H9 (cell line): ENCODE data around the gene SOX8. TPM values are rescaled to one million over a fixed set of nuclear protein-coding genes. Genes with fewer than 3 reads are reported as not detected.

Experiments
- DNase-seq: peaks from one replicate; pipeline ENCODE4 v3.0.0-alpha.2; 2017
- H2AFZ ChIP-seq: one replicate; pipeline ENCODE4 v1.6.1; 2013; ENCODE audit warnings: mild to moderate bottlenecking, low read length, control low read depth, moderate library complexity
- H2AK5ac ChIP-seq: 2 replicates; pipeline ENCODE4 v1.6.1; 2013; ENCODE audit warnings: low read length, control low read depth, mixed read lengths; ENCODE audit not compliant: insufficient read length
- H2BK120ac ChIP-seq: one replicate; pipeline ENCODE4 v1.6.1; 2013; ENCODE audit warnings: low read depth, mild to moderate bottlenecking, low read length, control low read depth, inconsistent platforms; ENCODE audit not compliant: poor library complexity, severe bottlenecking
- H2BK12ac ChIP-seq: 2 replicates; pipeline ENCODE4 v1.6.1; 2013; ENCODE audit warnings: low read length, control low read depth, mixed read lengths, low read depth; ENCODE audit not compliant: insufficient read length
- H2BK15ac ChIP-seq: 2 replicates; pipeline ENCODE4 v1.6.1; 2013; ENCODE audit warnings: low read depth, low read length, control low read depth
- H2BK20ac ChIP-seq: one replicate; pipeline ENCODE4 v1.6.1; 2013; ENCODE audit warnings: low read depth, mild to moderate bottlenecking, low read length, control low read depth, inconsistent platforms; ENCODE audit not compliant: poor library complexity, severe bottlenecking
- H2BK5ac ChIP-seq: 2 replicates; pipeline ENCODE4 v1.6.1; 2013; ENCODE audit warnings: low read length, control low read depth, mixed read lengths; ENCODE audit not compliant: insufficient read length
- H3K14ac ChIP-seq: 2 replicates; pipeline ENCODE4 v1.6.1; 2013; ENCODE audit warnings: low read length, control low read depth; ENCODE audit not compliant: insufficient read depth
- H3K18ac ChIP-seq: 2 replicates; pipeline ENCODE4 v1.6.1; 2013; ENCODE audit warnings: low read depth, mild to moderate bottlenecking, mixed read lengths, low read length, control low read depth; ENCODE audit not compliant: insufficient read length
- H3K23ac ChIP-seq: 2 replicates; pipeline ENCODE4 v1.6.1; 2013; ENCODE audit warnings: low read length, control low read depth, mixed read lengths, low read depth; ENCODE audit not compliant: insufficient read length
- H3K23me2 ChIP-seq: 2 replicates; pipeline ENCODE4 v1.6.1; 2013; ENCODE audit warnings: low read depth, mild to moderate bottlenecking, mixed read lengths, low read length, control low read depth; ENCODE audit not compliant: insufficient read length, poor library complexity, severe bottlenecking
- H3K27ac ChIP-seq: 2 replicates; pipeline ENCODE4 v1.5.1; 2013; ENCODE audit warnings: low read length, control low read depth, mixed read lengths, low read depth; ENCODE audit not compliant: insufficient read length
- H3K27me3 ChIP-seq: 2 replicates; pipeline ENCODE4 v1.6.1; 2013; ENCODE audit warnings: low read length, control low read depth, inconsistent platforms; ENCODE audit not compliant: insufficient read depth
- H3K4ac ChIP-seq: 2 replicates; pipeline ENCODE4 v1.6.1; 2013; ENCODE audit warnings: low read depth, mild to moderate bottlenecking, control low read depth, inconsistent platforms, low read length, moderate library complexity
- H3K4me1 ChIP-seq: 2 replicates; pipeline ENCODE4 v1.6.1; 2013; ENCODE audit warnings: low read length, control low read depth, inconsistent platforms; ENCODE audit not compliant: insufficient read depth
- H3K4me2 ChIP-seq: 2 replicates; pipeline ENCODE4 v1.6.1; 2013; ENCODE audit warnings: low read length, control low read depth, mixed read lengths; ENCODE audit not compliant: insufficient read length, insufficient read depth
- H3K56ac ChIP-seq: 2 replicates; pipeline ENCODE4 v1.6.1; 2013; ENCODE audit warnings: low read depth, mild to moderate bottlenecking, mixed read lengths, low read length, control low read depth; ENCODE audit not compliant: insufficient read length
- H3K79me1 ChIP-seq: 2 replicates; pipeline ENCODE4 v1.6.1; 2013; ENCODE audit warnings: low read depth, mild to moderate bottlenecking, moderate library complexity, low read length, control low read depth, inconsistent platforms; ENCODE audit not compliant: insufficient read depth, poor library complexity, severe bottlenecking
- H3K79me2 ChIP-seq: 2 replicates; pipeline ENCODE4 v1.6.1; 2013; ENCODE audit warnings: low read length, control low read depth, inconsistent platforms; ENCODE audit not compliant: insufficient read depth
- H3K9ac ChIP-seq: 2 replicates; pipeline ENCODE4 v1.6.1; 2013; ENCODE audit warnings: low read length, control low read depth, mixed read lengths; ENCODE audit not compliant: insufficient read length; ENCODE audit errors: extremely low read depth
- H3K9me3 ChIP-seq: one replicate; pipeline ENCODE4 v1.6.1; 2013; ENCODE audit warnings: low read depth, low read length, inconsistent platforms; ENCODE audit not compliant: control insufficient read depth
- H3T11ph ChIP-seq: one replicate; pipeline ENCODE4 v1.6.1; 2013; ENCODE audit warnings: mild to moderate bottlenecking, low read length, control low read depth, inconsistent platforms
- H4K20me1 ChIP-seq: one replicate; pipeline ENCODE4 v1.6.1; 2013; ENCODE audit not compliant: control insufficient read depth, insufficient read length, insufficient read depth
- H4K5ac ChIP-seq: 2 replicates; pipeline ENCODE4 v1.6.1; 2013; ENCODE audit warnings: low read depth, mild to moderate bottlenecking, mixed read lengths, low read length, control low read depth; ENCODE audit not compliant: insufficient read length
- H4K8ac ChIP-seq: replicated peaks from 2 replicates; pipeline ENCODE4 v1.6.1; 2013; ENCODE audit warnings: low read length, control low read depth, mixed read lengths, low read depth; ENCODE audit not compliant: insufficient read length
- H4K91ac ChIP-seq: 2 replicates; pipeline ENCODE4 v1.6.1; 2013; ENCODE audit warnings: low read depth, mild to moderate bottlenecking, moderate library complexity, mixed read lengths, low read length, control low read depth; ENCODE audit not compliant: insufficient read length
- H3K27ac Mint-ChIP-seq, 3 experiments: 2 replicates in 2 of 3; 3 replicates in 1 of 3; pipeline ENCODE4 v1.8.0; 2020 to 2021; ENCODE audit warnings: mixed read lengths in 3 of 3, mild to moderate bottlenecking in 1 of 3, moderate library complexity in 1 of 3
- H3K27me3 Mint-ChIP-seq: 2 replicates; pipeline ENCODE4 v1.8.0; 2021; ENCODE audit warnings: low read depth, mild to moderate bottlenecking, moderate library complexity, mixed read lengths
- H3K36me3 Mint-ChIP-seq, 3 experiments: 2 replicates in 2 of 3; 3 replicates in 1 of 3; pipeline ENCODE4 v1.8.0; 2020 to 2021; ENCODE audit warnings: low read depth in 3 of 3, mixed read lengths in 3 of 3; ENCODE audit not compliant: insufficient read depth in 1 of 3
- H3K4me1 Mint-ChIP-seq, 2 experiments: 2 replicates each; pipeline ENCODE4 v1.8.0; 2020; ENCODE audit warnings: mixed read lengths in 2 of 2
- H3K4me3 Mint-ChIP-seq, 2 experiments: 2 replicates in 1 of 2; 3 replicates in 1 of 2; pipeline ENCODE4 v1.8.0; 2020 to 2021; ENCODE audit warnings: mild to moderate bottlenecking in 2 of 2, mixed read lengths in 2 of 2, moderate library complexity in 1 of 2
- H3K9me3 Mint-ChIP-seq, 2 experiments: 2 replicates in 1 of 2; 3 replicates in 1 of 2; pipeline ENCODE4 v1.8.0; 2020; ENCODE audit warnings: mild to moderate bottlenecking in 2 of 2, mixed read lengths in 2 of 2, moderate library complexity in 1 of 2
- CTCF ChIP-seq: fragments of 200-600 bp; sonication (generic); conservative IDR thresholded peaks from 3 replicates; pipeline ENCODE4 v1.8.0; 2021; ENCODE audit warnings: antibody characterized with exemption, mild to moderate bottlenecking
- WGBS: extraction: QIAGEN DNeasy Blood & Tissue Kit; methylation state at CpG from one replicate; pipeline ENCODE4 v1.1.7; 2013; ENCODE audit warnings: missing lambda C conversion rate, low lambda C conversion rate, mixed read lengths; ENCODE audit not compliant: insufficient read length; ENCODE audit errors: extremely low coverage; 5-methylcytosine and 5-hydroxymethylcytosine counted together
- total RNA-seq: library from RNA; stranded (reverse); gene quantifications from 2 replicates; pipeline ENCODE4 v1.2.1, GENCODE V29; 2021

The SOX8 gene
- total RNA-seq, 1 experiment from 2014 or later = 8.9 TPM

GRCh38 chr16:962901-963814 is 18.4 kb upstream of the SOX8 start:
- H3K27me3 Mint-ChIP-seq = peaks cover 14% of the 10 kb centered on the region
- H3K79me2 ChIP-seq = no peaks in the 10 kb centered on the region
- H3K4me1 ChIP-seq = no peaks in the 10 kb centered on the region
- no peak overlapping the region for H2BK15ac ChIP-seq
- H3K36me3 Mint-ChIP-seq = peaks cover 0 to 14% (median 8%) of the 10 kb centered on the region in 3 experiments; a peak in 5 of 7 replicates
- no peak overlapping the region for H3K18ac ChIP-seq
- no peaks in the 10 kb centered on the region for H3K79me1 ChIP-seq
- H2BK12ac ChIP-seq = no peak overlapping the region
- H3K4me3 Mint-ChIP-seq = no peak overlapping the region
- H3K4me1 Mint-ChIP-seq = no peaks in the 10 kb centered on the region
- H4K5ac ChIP-seq = no peak overlapping the region
- no peak overlapping the region for H3K27ac ChIP-seq
- no peaks in the 10 kb centered on the region for H3K9me3 ChIP-seq
- no peak overlapping the region for H3K9ac ChIP-seq
- H2AFZ ChIP-seq = no peak overlapping the region
- H3K27me3 ChIP-seq = no peaks in the 10 kb centered on the region
- H2AK5ac ChIP-seq = no peak overlapping the region
- TF ChIP-seq CTCF = no peak
- H3T11ph ChIP-seq = no peak overlapping the region
- no peak for DNase-seq
- H4K8ac ChIP-seq = no peak overlapping the region
- H3K14ac ChIP-seq = no peak overlapping the region
- H3K27ac Mint-ChIP-seq = no peak overlapping the region
- no peaks in the 10 kb centered on the region for H4K20me1 ChIP-seq
- H3K56ac ChIP-seq = no peak overlapping the region
- no peak overlapping the region for H3K4me2 ChIP-seq
- no CpG with 5 or more reads among the region's 23 CpGs for WGBS
- no peaks in the 10 kb centered on the region for H3K23me2 ChIP-seq
- no peak overlapping the region for H3K4ac ChIP-seq
- H4K91ac ChIP-seq = no peak overlapping the region
- H2BK20ac ChIP-seq = no peak overlapping the region
- H2BK120ac ChIP-seq = no peak overlapping the region
- no peak overlapping the region for H2BK5ac ChIP-seq
- peaks cover 0 to 2% of the 10 kb centered on the region in 2 experiments; a peak in 1 of 5 replicates for H3K9me3 Mint-ChIP-seq
- H3K23ac ChIP-seq = no peak overlapping the region
